Hepatocyte (in vitro differentiated cells): Measurements from ENCODE around the gene CARM1.

ENCODE experiments used
- CTCF ChIP-seq: fragments of 200-600 bp; sonication (generic); IDR thresholded peaks from 2 replicates; pipeline ENCODE4 v1.5.1; 2016; ENCODE audit warnings: antibody characterized with exemption, mild to moderate bottlenecking; ENCODE audit not compliant: poor library complexity
- EZH2 ChIP-seq: fragments of 200-600 bp; sonication (generic); IDR thresholded peaks from 2 replicates; pipeline ENCODE4 v1.6.1; 2016; ENCODE audit warnings: antibody characterized with exemption, mild to moderate bottlenecking, borderline replicate concordance
- EZH2phosphoT487 ChIP-seq: fragments of 200-600 bp; sonication (generic); IDR thresholded peaks from one replicate; pipeline ENCODE4 v1.6.1; 2018; ENCODE audit warnings: antibody characterized with exemption, mild to moderate bottlenecking, low read depth, moderate library complexity; ENCODE audit not compliant: unreplicated experiment, severe bottlenecking

GRCh38 chr19:10952809-10953208, 81.5 kb downstream of the CARM1 start:
- TF ChIP-seq CTCF (no peak), EZH2 (no peak), EZH2phosphoT487 (no peak)
